Prostate gland (tissue), 2 donors: Measurements from ENCODE around the gene ADAMTS12. TPM values are rescaled to one million over a fixed set of nuclear protein-coding genes. Genes with fewer than 3 reads are reported as not detected.
"Not testable (repeated sequence)": the region's sequence is repeated elsewhere in the genome, so short reads cannot be mapped to it uniquely, and the experiment has no call there.

Source experiments
- DNase-seq: peaks from one replicate; pipeline ENCODE4 v3.0.0-alpha.2; 2019; ENCODE audit warnings: low spot score
- H3K27ac ChIP-seq, 2 donors: fragments of 200-600 bp; sonication (generic); 2 replicates each; pipeline ENCODE4 v1.5.1; 2017 to 2019
- H3K27me3 ChIP-seq: fragments of 200-600 bp; sonication (generic); replicated peaks from 2 replicates; pipeline ENCODE4 v1.5.1; 2019; ENCODE audit not compliant: insufficient read depth
- H3K36me3 ChIP-seq, 2 donors: fragments of 200-600 bp; sonication (generic); 1 replicate in 1 of 2; 2 replicates in 1 of 2; pipeline versions ENCODE4 v1.5.1 to v1.8.1; 2017 to 2019
- H3K4me1 ChIP-seq: fragments of 200-600 bp; sonication (generic); replicated peaks from 2 replicates; pipeline ENCODE4 v1.5.1; 2019
- H3K4me3 ChIP-seq, 2 donors: fragments of 200-600 bp; sonication (generic); 2 replicates each; pipeline ENCODE4 v1.5.1; 2017 to 2019
- H3K9me3 ChIP-seq: fragments of 200-600 bp; sonication (generic); 2 replicates; pipeline ENCODE4 v1.5.1; 2017
- POLR2A ChIP-seq: fragments of 450-650 bp; IDR thresholded peaks from one replicate; pipeline ENCODE4 v1.6.1; 2016; ENCODE audit warnings: antibody characterized with exemption, mild to moderate bottlenecking
- POLR2AphosphoS5 ChIP-seq: sonication (generic); formaldehyde crosslinking; IDR thresholded peaks from one replicate; pipeline ENCODE4 v1.6.1; 2017; ENCODE audit warnings: antibody characterized with exemption
- WGBS: methylation state at CpG from one replicate; pipeline ENCODE4 v1.1.5; 2018; 5-methylcytosine and 5-hydroxymethylcytosine counted together
- intact Hi-C: fragments of 100-400 bp; cut with DNase I; formaldehyde crosslinking; loops from one replicate; pipeline ENCODE4 v1.14.2; 2022
- total RNA-seq, 2 donors: library from RNA; depleted of rRNA; stranded (reverse); fragments of >200 nt; gene quantifications; one replicate each; pipeline ENCODE4 v1.1.0, GENCODE V29; 2016
- TF ChIP-seq, protein P1 (sequence below), 4 experiments: fragments of 200-600 bp in 2 of 4; fragments of 450-650 bp in 2 of 4; sonication (generic) in 2 of 4; IDR thresholded peaks; 1 replicate in 3 of 4; 2 replicates in 1 of 4; pipeline ENCODE4 v1.5.1; 2016 to 2019; ENCODE audit warnings: antibody characterized with exemption in 4 of 4, mild to moderate bottlenecking in 2 of 4, moderate library complexity in 2 of 4

The ADAMTS12 gene
- total RNA-seq, 2 donors from 2014 or later = 0.09 to 3.7 TPM

DNA sequence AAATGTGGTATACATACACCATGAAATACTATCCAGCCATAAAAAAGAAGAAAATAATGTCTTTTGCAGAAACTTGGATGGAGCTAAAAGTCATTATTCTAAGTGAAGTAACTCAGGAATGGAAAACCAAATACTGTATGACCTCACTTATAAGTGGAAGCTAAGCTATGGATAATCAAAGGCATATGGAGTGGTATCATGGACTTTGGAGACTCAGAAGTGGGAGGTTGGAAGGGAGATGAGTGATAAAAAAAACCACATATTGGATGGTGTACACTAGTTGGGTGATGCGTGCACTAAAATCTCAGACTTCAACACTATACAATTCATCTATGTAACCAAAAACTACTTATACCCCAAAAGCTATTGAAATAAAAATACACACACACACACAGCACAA lies 24.5 kb downstream of the ADAMTS12 start:
- H3K4me1 ChIP-seq = no peaks in the 10 kb centered on the region
- WGBS = 100% methylated on average over 1 of the region's 1 CpG
- no peak for DNase-seq

DNA sequence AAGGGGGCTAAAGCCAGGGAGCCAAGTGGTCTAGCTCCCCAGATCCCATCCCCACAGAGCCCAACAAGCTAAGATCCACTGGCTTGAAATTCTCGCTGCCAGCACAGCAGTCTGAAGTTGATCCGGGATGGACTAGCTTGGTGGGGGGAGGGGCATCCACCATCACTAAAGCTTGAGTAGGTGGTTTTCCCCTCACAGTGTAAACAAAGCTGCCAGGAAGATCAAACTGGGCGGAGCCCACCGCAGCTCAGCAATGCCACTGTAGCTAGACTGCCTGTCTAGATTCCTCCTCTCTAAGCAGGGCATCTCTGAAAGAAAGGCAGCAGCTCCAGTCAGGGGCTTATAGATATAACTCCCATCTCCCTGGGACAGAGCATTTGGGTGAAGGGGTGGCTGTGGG lies 32.6 kb downstream of the ADAMTS12 start:
- H3K4me3 ChIP-seq, H3K36me3 ChIP-seq, H3K27me3 ChIP-seq, H3K9me3 ChIP-seq, DNase-seq, H3K27ac ChIP-seq, H3K4me1 ChIP-seq, intact Hi-C loops: not testable (repeated sequence)
- WGBS = 43% methylated on average over 4 of the region's 4 CpGs

More for the DNA sequence above, 24.5 kb downstream of the ADAMTS12 start:
- intact Hi-C loops = no loop called here
- Histone ChIP-seq H3K4me3 (no peak overlapping the region), H3K27me3 (no peaks in the 10 kb centered on the region), H3K9me3 (no peaks in the 10 kb centered on the region), H3K27ac (no peak overlapping the region), H3K36me3 (no peaks in the 10 kb centered on the region)
- TF ChIP-seq POLR2A (no peak), POLR2AphosphoS5 (no peak)
- TF ChIP-seq, protein P1, sequence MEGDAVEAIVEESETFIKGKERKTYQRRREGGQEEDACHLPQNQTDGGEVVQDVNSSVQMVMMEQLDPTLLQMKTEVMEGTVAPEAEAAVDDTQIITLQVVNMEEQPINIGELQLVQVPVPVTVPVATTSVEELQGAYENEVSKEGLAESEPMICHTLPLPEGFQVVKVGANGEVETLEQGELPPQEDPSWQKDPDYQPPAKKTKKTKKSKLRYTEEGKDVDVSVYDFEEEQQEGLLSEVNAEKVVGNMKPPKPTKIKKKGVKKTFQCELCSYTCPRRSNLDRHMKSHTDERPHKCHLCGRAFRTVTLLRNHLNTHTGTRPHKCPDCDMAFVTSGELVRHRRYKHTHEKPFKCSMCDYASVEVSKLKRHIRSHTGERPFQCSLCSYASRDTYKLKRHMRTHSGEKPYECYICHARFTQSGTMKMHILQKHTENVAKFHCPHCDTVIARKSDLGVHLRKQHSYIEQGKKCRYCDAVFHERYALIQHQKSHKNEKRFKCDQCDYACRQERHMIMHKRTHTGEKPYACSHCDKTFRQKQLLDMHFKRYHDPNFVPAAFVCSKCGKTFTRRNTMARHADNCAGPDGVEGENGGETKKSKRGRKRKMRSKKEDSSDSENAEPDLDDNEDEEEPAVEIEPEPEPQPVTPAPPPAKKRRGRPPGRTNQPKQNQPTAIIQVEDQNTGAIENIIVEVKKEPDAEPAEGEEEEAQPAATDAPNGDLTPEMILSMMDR (IDR thresholded peaks at IDR 0.05) = no peak

DNA sequence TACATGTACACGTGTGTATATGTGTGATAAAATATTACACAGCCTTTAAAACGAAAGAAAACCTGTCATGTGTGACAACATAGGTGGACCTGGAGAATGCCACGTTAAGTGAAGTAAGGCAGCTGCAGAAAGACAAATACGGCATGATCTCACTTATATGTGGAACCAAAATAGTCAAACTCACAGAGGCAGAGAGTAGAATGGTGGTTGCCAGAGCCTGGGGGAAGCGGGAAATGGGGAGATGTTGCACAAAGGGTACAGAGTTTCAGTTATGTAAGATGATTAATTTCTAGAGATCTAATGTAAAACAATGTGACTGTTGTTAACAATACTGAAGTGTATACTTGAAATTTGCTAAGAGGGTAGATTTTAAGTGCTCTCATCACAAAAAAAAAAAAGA lies 34.8 kb downstream of the ADAMTS12 start:
- DNase-seq = no peak
- Histone ChIP-seq H3K4me1 (no peaks in the 10 kb centered on the region), H3K36me3 (no peaks in the 10 kb centered on the region), H3K27me3 (no peaks in the 10 kb centered on the region), H3K9me3 (no peaks in the 10 kb centered on the region), H3K4me3 (no peak overlapping the region), H3K27ac (no peak overlapping the region)
- intact Hi-C loops = no loop called here
- 93% methylated on average over 5 of the region's 5 CpGs for WGBS
- TF ChIP-seq POLR2A (no peak), POLR2AphosphoS5 (no peak)
- TF ChIP-seq, protein P1 (IDR thresholded peaks at IDR 0.05) = no peak

DNA sequence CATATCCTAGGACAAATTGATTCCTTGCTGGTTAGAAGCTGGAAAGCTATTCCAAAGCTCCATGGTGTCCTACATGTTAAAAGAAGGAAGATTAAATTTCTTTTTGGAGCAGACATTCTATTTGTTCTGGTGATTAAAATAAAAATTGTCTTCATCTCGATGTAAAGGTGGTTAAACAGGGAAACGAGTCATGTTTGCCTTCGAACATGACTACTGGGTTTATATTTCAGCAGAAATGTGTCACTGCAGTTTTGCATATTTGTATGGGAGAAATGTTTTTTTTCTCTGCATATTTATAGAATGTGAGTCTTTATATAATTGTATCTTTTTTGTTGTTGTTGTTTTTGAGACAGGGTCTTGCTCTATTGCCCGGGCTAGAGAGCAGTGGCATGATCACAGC lies 36.4 kb downstream of the ADAMTS12 start:
- WGBS = 56% methylated on average over 4 of the region's 4 CpGs
- no peak for TF ChIP-seq POLR2AphosphoS5
- no peak for TF ChIP-seq POLR2A
- TF ChIP-seq, protein P1 (IDR thresholded peaks at IDR 0.05) = no peak
- intact Hi-C loops = no loop called here

DNA sequence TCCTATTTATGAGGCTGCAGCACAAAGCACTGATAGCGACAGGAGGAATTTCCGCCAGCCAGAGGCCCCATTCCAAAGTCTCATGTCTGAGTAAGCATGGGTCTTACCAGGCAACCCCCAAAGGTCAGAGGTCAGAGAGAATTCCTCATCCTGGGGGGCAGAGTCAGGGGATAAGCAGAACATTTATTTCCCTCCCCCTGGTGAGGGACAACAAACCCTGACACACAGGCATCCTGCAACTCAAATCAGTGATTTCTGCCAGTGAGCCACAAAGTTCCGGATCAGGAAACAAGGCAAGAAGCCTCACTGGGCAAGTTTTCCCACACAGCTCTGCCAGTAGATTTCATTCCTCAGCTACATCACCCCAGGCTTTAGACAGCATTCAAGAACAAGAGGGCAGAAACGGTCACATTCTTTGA lies 37.0 kb downstream of the ADAMTS12 start:
- WGBS = 41% methylated on average over 4 of the region's 4 CpGs
- TF ChIP-seq POLR2A = no peak
- TF ChIP-seq, protein P1 (IDR thresholded peaks at IDR 0.05) = no peak
- TF ChIP-seq POLR2AphosphoS5 = no peak
- H3K4me1 ChIP-seq = no peaks in the 10 kb centered on the region

More for the DNA sequence above, 36.4 kb downstream of the ADAMTS12 start:
- Histone ChIP-seq H3K27me3 (no peaks in the 10 kb centered on the region), H3K27ac (no peak overlapping the region), H3K4me3 (no peak overlapping the region), H3K4me1 (no peaks in the 10 kb centered on the region), H3K36me3 (no peaks in the 10 kb centered on the region), H3K9me3 (no peaks in the 10 kb centered on the region)
- DNase-seq = no peak

More for the DNA sequence above, 37.0 kb downstream of the ADAMTS12 start:
- H3K4me3 ChIP-seq = no peak overlapping the region
- intact Hi-C loops = no loop called here
- no peak for DNase-seq
- no peaks in the 10 kb centered on the region for H3K9me3 ChIP-seq
- H3K27me3 ChIP-seq = no peaks in the 10 kb centered on the region
- H3K27ac ChIP-seq = no peak overlapping the region
- H3K36me3 ChIP-seq = no peaks in the 10 kb centered on the region
